DND-41 (cell line): ENCODE data around the gene AMPH.

ENCODE experiments used
- ATAC-seq: fragments of 200-7000 bp; cut with Tn5 transposase; 3 replicates; pipeline ENCODE4 v1.9.1; 2021; ENCODE audit warnings: low read depth; ENCODE audit not compliant: insufficient read depth
- DNase-seq: peaks from one replicate; pipeline ENCODE4 v3.0.0-alpha.2; 2020
- H2AFZ ChIP-seq: 2 replicates; pipeline ENCODE4 v1.6.0; 2012; ENCODE audit warnings: low read depth, low read length
- H3K27ac ChIP-seq: 2 replicates; pipeline ENCODE4 v1.5.1; 2012; ENCODE audit warnings: low read length, inconsistent platforms
- H3K27me3 ChIP-seq: fragments of 200-600 bp; sonication (generic); 2 replicates; pipeline ENCODE4 v1.6.0; 2012; ENCODE audit warnings: low read length, mild to moderate bottlenecking, inconsistent platforms; ENCODE audit not compliant: insufficient read depth, poor library complexity
- H3K36me3 ChIP-seq: 2 replicates; pipeline ENCODE4 v1.5.1; 2012; ENCODE audit warnings: low read length, inconsistent platforms; ENCODE audit not compliant: insufficient read depth
- H3K4me1 ChIP-seq: 2 replicates; pipeline ENCODE4 v1.5.1; 2012; ENCODE audit warnings: mild to moderate bottlenecking, low read length; ENCODE audit not compliant: insufficient read depth
- H3K4me2 ChIP-seq: 2 replicates; pipeline ENCODE4 v1.6.0; 2012; ENCODE audit warnings: mild to moderate bottlenecking, moderate library complexity, low read length, inconsistent platforms; ENCODE audit not compliant: insufficient read depth
- H3K4me3 ChIP-seq, 2 experiments: fragments of 200-600 bp in 1 of 2; shearing (Covaris generic) in 1 of 2; 2 replicates each; pipeline ENCODE4 v1.5.1; 2012 to 2016; ENCODE audit warnings: inconsistent platforms in 2 of 2, low read length in 2 of 2, mild to moderate bottlenecking in 2 of 2, low read depth in 1 of 2, moderate library complexity in 1 of 2
- H3K79me2 ChIP-seq: 2 replicates; pipeline ENCODE4 v1.6.0; 2012; ENCODE audit warnings: low read length, inconsistent platforms; ENCODE audit not compliant: insufficient read depth
- H3K9ac ChIP-seq: 2 replicates; pipeline ENCODE4 v1.6.0; 2012; ENCODE audit warnings: low read depth, mild to moderate bottlenecking, inconsistent platforms, low read length, moderate library complexity
- H3K9me3 ChIP-seq: 2 replicates; pipeline ENCODE4 v1.5.1; 2012; ENCODE audit warnings: low read length, moderate library complexity, mild to moderate bottlenecking, inconsistent platforms; ENCODE audit not compliant: insufficient read depth, severe bottlenecking
- H4K20me1 ChIP-seq: 2 replicates; pipeline ENCODE4 v1.6.0; 2012; ENCODE audit warnings: low read length; ENCODE audit not compliant: insufficient read depth
- EZH2 ChIP-seq: IDR thresholded peaks from 3 replicates; pipeline ENCODE4 v1.6.1; 2012; ENCODE audit warnings: borderline replicate concordance, low read depth, mild to moderate bottlenecking, moderate library complexity, low read length, inconsistent platforms; ENCODE audit not compliant: severe bottlenecking
- TF ChIP-seq, protein P1 (sequence below): IDR thresholded peaks from 2 replicates; pipeline ENCODE4 v1.5.1; 2012; ENCODE audit warnings: borderline replicate concordance, low read length, moderate library complexity, mild to moderate bottlenecking; ENCODE audit not compliant: poor library complexity, severe bottlenecking; ENCODE audit errors: extremely low read depth

AMPH gene

DNA sequence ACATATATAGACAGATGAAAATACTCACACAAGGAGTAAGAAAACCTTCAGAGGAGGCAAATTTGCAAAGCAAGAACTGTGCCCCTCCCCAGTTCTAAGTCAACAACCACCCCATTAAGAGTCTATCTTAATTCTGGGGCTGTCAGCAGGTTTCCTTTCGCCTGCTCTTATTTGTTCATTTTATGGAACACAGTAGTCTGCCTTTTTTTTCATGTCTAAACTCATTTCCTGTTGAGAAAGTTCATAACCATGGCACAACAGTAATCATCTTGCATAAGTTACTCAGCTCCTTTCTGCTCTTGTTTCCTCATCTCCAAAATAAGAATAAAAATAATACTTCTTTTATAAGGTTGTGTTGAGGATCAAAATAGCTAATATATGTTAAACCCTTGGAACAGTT, 25.8 kb upstream of the AMPH start:
- H3K36me3 ChIP-seq = no peaks in the 10 kb centered on the region

DNA sequence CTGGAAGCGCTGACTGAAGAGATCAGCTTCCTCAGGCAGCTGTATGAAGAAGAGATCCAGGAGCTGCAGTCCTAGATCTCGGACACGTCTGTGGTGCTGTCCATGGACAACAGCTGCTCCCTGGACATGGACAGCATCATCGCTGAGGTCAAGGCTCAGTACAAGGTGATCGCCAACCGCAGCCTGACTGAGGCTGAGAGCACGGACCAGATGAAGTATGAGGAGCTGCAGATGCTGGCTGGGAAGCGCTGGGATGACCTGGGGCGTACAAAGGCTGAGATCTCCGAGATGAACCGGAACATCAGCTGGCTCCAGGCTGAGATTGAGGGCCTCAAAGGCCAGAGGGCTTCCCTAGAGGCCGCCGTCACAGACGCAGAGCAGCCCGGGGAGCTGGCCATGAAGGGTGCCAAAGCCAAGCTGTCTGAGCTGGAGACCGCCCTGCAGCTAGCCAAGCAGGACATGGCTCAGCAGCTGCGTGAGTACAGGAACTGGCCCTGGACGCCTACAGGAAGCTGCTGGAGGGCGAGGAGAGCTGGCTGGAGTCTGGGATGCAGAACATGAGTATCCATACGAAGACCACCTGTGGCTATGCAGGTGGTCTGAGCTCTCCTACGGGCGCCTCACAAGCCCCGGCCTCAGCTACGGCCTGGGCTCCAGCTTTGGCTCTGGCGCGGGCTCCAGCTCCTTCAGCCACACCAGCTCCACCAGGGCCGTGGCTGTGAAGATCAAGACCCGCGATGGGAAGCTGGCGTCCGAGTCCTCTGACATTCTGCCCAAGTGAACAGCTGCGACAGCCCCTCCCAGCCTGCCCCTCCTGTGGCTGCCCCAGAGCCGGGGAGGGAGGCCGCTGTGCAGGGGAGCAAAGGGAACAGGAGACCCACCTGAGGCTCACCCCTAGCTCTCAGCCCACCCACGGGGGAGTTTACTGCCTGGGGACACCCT, 24.9 kb upstream of the AMPH start:
- ATAC-seq (no peak), DNase-seq (no peak)
- no peaks in the 10 kb centered on the region for H3K4me1 ChIP-seq
- no peaks in the 10 kb centered on the region; the same call in 1 of the 2 replicates for H4K20me1 ChIP-seq
- TF ChIP-seq, protein P1, sequence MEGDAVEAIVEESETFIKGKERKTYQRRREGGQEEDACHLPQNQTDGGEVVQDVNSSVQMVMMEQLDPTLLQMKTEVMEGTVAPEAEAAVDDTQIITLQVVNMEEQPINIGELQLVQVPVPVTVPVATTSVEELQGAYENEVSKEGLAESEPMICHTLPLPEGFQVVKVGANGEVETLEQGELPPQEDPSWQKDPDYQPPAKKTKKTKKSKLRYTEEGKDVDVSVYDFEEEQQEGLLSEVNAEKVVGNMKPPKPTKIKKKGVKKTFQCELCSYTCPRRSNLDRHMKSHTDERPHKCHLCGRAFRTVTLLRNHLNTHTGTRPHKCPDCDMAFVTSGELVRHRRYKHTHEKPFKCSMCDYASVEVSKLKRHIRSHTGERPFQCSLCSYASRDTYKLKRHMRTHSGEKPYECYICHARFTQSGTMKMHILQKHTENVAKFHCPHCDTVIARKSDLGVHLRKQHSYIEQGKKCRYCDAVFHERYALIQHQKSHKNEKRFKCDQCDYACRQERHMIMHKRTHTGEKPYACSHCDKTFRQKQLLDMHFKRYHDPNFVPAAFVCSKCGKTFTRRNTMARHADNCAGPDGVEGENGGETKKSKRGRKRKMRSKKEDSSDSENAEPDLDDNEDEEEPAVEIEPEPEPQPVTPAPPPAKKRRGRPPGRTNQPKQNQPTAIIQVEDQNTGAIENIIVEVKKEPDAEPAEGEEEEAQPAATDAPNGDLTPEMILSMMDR = no peak
- no peak for TF ChIP-seq EZH2
- H3K9ac ChIP-seq = no peak overlapping the region
- no peak overlapping the region for H3K4me2 ChIP-seq
- H2AFZ ChIP-seq = no peak overlapping the region
- H3K9me3 ChIP-seq = no peaks in the 10 kb centered on the region
- no peaks in the 10 kb centered on the region for H3K36me3 ChIP-seq
- H3K27ac ChIP-seq = no peak overlapping the region
- peaks cover 5% of the 10 kb centered on the region for H3K27me3 ChIP-seq
- H3K4me3 ChIP-seq = no peak overlapping the region
- no peaks in the 10 kb centered on the region for H3K79me2 ChIP-seq

More for the DNA sequence above, 25.8 kb upstream of the AMPH start:
- no peaks in the 10 kb centered on the region for H3K79me2 ChIP-seq
- no peak overlapping the region for H3K4me2 ChIP-seq
- no peak overlapping the region for H3K4me3 ChIP-seq
- no peak for ATAC-seq
- peaks cover 5% of the 10 kb centered on the region for H3K27me3 ChIP-seq
- DNase-seq = no peak
- H3K9me3 ChIP-seq = no peaks in the 10 kb centered on the region
- TF ChIP-seq, protein P1 = no peak
- no peak for TF ChIP-seq EZH2
- H2AFZ ChIP-seq = no peak overlapping the region
- H3K27ac ChIP-seq = no peak overlapping the region
- no peaks in the 10 kb centered on the region for H3K4me1 ChIP-seq
- no peak overlapping the region for H3K9ac ChIP-seq
- H4K20me1 ChIP-seq = no peaks in the 10 kb centered on the region; the same call in 1 of the 2 replicates

DNA sequence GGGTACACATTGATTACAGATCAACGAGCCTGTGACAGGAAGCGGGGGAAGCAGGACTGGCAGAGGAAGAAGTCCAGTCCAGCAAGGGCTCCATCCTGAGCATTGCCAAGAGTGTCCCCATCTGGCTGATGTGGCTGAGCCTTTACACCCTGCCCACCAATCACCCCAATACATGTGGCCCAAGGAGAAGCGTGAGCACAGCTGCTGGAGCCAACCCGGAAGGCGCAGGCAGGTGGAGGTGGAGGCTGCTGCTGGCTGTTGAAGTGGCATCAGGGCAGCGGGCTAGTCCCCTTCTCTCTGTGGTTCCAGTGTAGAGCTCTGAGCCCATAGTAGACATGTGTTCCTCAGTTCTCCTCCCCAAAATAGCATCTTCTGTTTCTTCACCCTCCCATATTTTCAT, 6.8 kb upstream of the AMPH start:
- DNase-seq (no peak), ATAC-seq (no peak)
- H3K9ac ChIP-seq = no peak overlapping the region
- H3K27ac ChIP-seq = no peak overlapping the region
- no peak overlapping the region for H2AFZ ChIP-seq
- no peaks in the 10 kb centered on the region for H4K20me1 ChIP-seq
- no peaks in the 10 kb centered on the region for H3K79me2 ChIP-seq
- H3K4me2 ChIP-seq = no peak overlapping the region
- H3K4me1 ChIP-seq = no peaks in the 10 kb centered on the region
- H3K36me3 ChIP-seq = no peaks in the 10 kb centered on the region
- H3K9me3 ChIP-seq = no peaks in the 10 kb centered on the region
- no peak overlapping the region for H3K4me3 ChIP-seq
- H3K27me3 ChIP-seq = no peaks in the 10 kb centered on the region
- no peak for TF ChIP-seq EZH2
- TF ChIP-seq, protein P1 = no peak
